HG03196 (cell line): ENCODE results near the gene NUFIP2.
"Not testable (repeated sequence)": the region's sequence is repeated elsewhere in the genome, so short reads cannot be mapped to it uniquely, and the experiment has no call there.

Source experiments
- ATAC-seq: cut with Tn5 transposase; IDR thresholded peaks from one replicate; pipeline ENCODE4 v1.9.1; 2021; ENCODE audit not compliant: unreplicated experiment

The NUFIP2 gene

DNA sequence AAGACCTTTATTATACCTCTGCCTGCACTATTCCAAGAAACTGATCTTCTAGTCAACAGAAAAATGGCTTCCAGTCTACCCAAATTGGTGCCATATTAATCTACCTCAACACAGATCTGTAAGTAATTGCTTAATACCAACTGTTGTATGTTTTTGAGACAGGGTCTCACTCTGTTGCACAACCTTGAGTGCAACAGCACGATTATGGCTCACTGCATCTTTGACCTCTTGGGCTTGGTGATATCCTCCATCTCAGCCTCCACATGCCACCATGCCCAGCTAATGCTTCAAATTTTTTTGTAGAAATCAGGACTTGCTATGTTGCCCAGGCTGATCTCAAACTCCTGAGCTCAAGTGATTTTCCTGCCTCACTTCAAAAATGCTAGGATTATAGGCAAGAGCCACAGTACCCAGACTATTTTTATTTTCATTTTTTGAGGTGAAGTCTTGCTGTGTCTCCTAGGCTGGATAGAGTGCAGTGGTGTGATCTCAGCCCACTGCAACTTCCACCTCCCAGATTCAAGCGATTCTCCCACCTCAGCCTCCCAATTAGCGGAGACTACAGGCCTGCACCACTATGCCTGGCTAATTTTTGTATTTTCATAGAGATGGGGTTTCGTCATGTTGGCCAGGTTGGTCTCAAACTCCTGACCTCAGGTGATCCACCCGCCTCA, 14.4 kb downstream of the NUFIP2 start:
- no peak for ATAC-seq

DNA sequence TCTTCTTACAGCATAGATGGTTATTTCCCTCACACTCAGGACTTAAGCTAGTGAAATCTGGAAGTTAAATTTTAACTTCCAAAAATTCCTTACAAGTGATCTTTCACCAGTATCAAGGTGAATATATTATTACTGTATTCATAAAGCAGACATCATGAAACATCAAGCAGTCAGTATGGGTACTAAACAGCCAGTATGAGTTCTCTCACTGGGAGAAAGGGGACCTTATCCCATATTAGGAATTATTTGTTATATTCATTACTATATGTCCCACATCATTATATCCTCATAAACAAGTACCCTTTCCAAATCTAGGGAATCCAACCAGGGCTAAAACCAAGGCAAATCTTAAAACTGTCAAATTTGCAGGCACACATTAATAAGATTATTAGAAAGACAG, 15.3 kb downstream of the NUFIP2 start:
- ATAC-seq, result no peak

DNA sequence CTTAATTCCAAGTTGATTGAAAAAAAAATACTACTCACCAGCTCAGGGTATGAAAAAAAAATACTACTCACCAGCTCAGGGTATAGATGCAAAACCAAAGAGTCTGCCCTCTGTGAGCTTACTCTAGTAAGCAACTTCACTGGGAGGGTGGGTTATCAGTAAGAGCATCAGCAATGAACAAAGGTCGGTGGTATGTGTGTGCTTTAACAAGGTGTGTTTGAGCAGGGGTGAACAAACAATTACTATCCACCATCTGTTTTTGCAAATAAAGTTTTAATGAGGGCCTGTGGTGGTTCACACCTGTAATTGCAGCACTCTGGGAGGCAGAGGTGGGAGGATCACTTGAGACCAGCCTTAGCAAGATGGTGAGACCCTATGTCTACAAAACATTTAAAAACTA, 20.0 kb downstream of the NUFIP2 start:
- no peak for ATAC-seq

DNA sequence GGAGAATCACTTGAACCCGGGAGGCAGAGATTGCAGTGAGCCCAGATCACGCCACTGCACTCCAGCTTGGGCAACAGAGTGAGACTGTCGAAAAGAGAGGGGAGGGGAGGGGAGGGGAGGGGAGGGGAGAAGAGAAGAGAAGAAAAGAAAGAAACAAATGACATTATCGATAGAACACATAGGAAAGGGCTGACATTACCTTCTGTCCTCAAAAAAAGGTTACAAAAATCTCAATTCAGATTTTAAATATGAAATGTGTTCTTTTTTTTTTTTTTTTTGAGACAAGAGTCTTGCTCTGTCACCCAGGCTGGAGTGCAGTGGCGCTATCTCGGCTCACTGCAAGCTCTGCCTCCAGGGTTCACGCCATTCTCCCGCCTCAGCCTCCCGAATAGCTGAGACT, 22.0 kb downstream of the NUFIP2 start:
- ATAC-seq, result not testable (repeated sequence)

DNA sequence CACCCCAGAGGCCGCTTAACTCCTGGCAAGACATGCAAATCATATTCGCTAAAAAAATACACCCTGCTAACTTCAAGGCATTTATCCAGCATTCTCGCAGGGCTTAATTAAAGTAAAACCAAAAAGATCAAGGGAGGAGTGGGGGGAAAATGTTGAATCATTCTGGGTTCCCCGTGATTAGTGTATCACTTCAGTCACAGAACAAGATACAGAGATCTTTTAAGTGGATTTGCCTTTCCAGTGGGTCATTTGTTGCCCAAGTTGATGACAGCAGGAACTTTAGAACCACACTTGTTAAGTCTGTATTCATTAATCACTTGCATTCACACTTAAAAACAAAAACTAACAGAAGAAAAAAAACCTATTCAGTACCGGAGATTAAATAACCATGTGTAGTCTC, 30.0 kb downstream of the NUFIP2 start:
- ATAC-seq, result no peak

DNA sequence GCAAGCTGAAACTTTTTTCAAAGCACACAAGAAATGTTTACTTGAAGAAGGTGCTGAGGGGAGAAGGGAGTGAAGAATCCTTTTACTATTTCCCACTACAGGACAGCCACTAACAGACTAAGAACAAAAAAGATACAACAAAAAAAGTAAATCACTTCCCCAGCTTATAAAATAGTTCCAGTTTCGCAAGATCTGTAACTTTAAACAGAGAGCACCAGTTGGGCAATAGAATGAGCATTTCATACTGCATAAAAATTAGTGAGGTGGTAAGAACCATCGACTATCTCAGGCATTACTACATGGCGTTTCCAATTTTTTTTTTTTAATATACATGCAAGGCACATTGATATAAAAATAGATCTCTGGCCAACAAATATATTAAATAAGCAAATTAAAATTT, 36.2 kb downstream of the NUFIP2 start:
- ATAC-seq, result no peak

DNA sequence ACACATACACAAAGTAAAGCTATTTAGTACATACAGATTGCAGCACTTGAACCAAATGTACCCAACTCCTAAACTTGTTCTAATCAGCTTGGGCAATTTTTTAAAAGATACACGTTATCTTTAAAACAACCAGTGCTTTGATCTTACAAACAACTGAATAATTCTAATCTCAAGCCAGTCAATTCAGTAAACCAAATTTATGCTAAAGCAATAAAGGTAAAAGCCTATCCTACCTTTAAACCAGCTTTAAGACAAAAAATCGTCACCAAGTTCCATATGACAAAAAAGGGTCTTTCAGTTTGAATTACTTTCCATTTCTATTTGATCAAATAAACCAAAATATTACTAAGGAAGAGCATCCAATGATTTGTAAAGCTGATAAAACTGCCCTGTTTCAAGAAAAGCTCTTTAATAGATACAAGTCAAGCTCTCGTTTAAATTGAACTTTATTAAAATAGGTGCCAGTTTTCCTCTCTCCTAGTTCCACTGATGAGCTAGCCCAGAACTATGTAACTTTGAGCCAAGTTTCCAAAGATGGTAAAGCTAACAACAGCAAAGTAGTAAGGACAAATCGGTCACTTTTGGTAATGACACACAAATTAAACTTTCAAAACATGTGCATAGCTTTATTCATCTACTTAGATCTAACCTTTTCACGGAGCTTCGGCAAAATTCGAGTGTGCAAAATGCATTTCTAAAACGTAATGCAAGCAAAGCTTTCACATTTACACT, 37.0 kb downstream of the NUFIP2 start:
- no peak for ATAC-seq

DNA sequence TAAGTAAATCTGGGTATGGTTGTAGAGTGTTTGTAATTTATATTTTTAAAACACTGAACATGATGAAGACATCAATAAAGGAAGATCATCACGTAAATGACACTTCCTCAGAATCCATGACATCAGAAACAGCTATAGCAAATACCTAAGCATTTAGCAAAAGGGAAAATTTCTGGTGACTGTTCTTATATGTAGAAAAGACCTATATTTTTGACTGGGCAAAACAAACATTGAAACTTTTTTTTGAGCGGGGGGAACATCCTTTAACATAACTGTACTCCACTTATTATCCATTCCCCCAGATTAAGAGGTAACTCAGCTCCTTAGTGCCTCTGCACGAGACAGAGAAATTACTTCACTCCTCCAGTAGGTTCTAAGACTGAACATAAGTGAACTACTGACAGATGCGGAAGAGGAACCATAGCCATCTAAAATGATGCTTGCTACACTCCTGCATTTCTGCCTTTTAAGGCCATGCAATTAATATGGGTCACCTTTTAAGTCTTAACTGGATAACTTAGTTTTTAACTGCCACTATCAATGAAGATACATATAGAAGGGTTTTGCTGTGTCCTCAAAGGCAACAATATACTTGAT, 37.9 kb downstream of the NUFIP2 start:
- ATAC-seq, result no peak

DNA sequence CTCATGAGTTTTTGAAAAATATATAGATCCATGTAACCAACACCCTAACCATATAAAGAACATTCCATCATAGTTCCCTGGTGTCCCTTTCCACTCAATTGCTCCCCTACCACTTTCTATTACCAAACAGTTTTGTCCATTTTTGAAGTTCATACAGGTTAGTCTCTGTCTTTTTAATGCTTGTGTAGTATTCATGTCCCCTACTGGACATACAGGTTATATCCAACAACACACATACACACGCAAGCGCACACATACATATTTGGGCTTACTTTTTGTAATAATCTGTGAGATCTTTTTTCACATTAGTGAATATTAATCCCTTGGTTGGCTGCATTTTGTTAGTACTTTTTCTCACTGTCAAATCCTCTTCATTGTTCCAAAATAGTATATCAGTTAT, 40.9 kb downstream of the NUFIP2 start:
- ATAC-seq, result no peak

DNA sequence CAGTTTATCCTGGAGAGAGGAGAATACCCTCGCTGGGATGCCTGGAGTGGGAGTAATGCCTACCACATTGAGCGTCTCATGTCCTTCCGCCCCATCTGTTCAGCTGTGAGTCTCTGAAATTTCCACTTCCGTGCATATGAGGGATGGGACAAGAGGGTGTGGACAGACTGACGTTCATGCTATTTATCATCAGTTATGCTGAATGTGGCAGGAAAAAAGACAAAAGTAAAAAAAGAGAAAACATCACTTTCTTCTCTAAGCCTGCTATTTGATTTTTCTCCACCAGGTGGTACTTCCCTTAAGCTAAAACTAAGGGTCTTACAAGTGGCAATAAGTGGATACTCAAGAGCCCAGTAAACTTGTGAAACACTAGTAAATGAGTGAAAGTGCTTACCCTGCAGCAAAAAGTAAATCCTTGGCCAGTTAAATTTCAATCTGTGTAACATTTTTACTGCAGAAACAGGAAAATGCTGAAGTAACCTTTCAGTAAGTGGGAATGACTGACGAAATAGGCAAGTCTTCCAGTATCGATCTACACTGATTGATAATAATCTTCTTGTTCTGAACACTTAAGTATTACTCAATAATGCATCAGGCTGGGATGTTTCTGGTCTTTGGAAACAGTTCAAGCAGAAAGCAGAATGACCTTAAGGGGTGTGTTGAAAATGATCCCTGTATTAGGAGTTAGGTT, 41.7 kb downstream of the NUFIP2 start:
- ATAC-seq, result no peak

DNA sequence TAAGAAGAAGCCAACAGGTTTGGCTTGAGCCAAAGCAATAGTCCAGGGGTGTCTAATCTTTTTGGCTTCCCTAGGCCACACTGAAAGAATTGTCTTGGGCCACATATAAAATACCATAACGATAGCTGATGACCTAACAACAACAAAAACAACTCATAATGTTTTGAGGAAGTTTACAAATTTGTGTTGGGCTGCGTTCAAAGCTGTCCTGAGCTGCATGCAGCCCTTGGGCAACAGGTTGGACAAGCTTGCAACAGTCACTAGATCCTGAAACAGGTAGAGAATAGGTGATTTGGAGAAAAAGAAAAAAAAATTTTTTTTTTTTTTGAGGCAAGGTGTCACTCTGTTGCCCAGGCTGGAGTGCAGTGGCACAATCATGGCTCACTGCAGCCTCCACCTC, 42.8 kb downstream of the NUFIP2 start:
- ATAC-seq, result no peak

DNA sequence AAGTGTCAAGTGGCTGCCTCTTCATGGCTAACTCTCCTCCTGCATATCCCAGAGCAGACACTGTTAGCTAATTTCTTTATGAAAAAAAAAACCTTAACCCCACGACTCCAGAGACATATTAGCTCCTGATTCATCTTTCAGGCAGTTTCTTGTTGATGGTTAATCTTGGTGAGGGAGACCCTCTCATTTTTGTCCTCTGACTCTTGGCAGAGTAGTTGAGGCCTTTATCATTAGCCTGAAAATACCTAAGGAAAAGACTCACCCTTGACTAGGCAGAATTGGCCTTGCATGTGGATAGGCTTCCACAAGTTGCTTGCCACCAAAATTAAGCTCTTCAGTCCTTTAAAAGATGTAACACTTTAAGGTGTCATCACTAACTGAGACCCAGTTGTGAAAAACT, 43.3 kb downstream of the NUFIP2 start:
- no peak for ATAC-seq

DNA sequence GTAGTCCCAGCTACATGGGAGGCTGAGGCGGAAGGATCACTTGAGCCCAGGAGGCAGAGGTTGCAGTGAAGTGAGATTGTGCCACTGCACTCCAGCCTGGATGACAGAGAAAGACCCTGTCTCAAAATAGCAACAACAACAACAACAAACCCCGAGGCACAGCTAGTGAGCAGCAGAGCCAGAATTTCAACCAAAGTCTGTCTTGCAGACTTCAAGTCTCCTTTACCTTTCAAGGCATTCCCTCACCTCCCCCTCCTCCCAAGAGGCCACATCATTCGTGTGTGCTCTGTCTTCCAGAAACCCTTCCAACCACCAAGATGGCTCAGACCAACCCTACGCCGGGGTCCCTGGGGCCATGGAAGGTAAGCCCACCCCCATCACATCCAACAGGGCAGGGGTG, 45.1 kb downstream of the NUFIP2 start:
- ATAC-seq, result no peak

DNA sequence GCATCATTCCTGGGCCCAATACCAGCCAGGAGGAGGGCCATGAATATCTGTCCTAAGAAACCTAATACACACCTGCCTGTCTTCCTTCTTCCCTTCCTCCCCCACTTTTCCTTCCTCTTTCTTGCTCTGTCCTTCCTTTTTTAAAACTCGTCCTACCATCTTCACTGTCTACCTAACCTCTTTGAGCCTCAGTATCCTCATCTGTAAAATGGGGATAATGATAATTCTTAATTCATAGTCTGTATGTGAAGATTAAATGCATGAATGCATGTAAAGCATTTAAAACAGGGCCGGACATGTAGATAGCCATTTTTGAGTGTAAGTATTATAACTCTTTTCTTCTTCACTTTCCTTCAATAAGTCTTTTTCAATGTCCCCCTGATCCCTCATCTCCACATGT, 46.7 kb downstream of the NUFIP2 start:
- ATAC-seq, result no peak

DNA sequence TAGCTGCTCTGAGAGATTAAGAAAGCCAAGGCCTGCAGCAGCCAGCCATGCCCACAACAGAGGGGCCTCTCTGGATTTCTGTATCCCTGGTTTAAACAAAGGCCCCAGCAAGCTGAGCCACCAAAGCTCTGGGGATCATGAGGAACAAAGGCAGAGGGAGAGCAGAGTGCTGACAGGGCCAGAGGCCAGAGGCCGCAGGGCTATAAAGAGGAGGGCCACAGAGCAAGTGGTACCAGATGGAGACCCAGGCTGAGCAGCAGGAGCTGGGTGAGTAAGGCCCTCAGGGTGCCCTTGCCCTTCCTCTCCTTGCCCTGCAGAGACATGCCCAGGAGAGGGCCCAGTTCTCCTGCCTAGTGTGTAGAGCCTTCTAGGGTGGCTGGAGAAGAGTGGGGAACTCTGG, 47.3 kb downstream of the NUFIP2 start, which contains the start of gene CRYBA1:
TSS of gene CRYBA1 (plus strand) at position 232 of the 400 bp plus-strand sequence. CDS start at position 237, 5 bp downstream.
- ATAC-seq, result no peak

DNA sequence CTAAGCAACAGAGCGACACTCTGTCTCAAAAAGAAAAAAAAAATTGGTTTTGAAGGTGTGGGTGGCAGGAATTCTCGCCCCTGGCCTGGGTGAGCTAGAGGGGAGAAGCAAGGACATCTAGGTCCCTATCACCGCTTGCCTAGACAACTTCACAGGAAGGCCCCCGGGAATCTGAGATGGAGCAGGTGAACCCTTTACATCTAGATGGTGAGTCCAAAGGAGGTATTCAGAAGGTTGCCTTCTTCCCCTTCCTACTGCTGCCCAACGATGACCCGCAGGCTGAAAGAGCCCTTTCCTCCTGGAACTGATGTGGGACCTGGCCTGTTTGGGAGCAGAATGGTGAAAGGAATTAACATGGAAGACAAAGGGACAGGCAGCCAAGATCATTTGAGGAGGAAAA, 48.5 kb downstream of the NUFIP2 start:
- no peak for ATAC-seq

DNA sequence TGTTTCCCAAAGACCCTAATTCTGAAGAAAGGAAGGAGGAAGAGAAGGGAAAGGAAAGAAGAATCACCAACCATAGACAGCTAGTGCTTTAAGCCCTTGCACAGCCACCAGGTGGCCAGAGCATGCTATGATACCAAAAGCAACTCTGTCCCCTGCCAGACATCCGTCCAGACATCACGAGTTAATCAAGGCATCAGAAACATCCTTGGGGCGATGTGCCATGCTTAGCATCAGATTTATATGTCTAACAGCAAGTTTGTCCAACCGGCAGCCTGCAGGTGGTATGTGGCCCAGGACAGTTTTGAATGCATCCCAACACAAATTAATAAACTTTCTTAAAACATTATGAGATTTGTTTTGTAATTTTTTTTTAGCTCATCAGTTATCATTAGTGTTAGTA, 50.2 kb downstream of the NUFIP2 start:
- ATAC-seq, result no peak

DNA sequence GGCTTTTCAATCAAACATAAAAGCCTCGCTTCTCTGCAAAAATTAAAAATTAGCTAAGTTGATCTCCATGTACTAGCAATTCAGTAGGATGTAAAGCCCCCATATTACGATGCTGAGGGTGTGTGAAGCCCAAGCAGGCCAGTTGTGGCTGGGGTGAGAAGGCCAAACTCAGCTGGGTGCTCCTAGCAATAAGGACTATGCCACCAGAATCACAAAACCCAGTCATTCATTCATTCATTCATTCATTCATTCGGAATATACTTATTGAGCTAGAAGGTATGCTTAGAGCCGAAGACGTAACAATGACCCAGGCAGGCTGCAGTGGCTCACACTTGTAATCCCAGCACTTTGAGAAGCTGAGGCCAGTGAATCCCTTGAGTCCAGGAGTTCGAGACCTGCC, 51.2 kb downstream of the NUFIP2 start:
- ATAC-seq, result no peak

DNA sequence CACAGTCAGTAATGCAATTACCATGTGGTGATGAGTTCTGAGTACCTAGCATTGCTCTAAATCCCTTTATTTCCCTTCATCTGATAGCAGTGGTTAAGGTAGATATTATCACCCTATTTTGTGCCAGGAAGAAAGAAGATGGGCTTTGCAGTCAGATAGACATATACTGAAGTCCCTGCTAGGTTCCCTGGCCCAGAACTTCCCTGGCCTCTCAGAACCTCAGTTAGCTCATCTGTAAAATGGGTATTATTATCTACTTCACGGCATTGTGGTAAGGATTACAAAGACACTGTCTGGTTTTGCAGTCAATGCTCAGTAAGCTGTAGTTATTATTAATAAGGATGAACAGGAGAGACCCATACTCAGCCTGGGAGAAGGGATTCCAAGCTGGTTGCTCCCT, 51.9 kb downstream of the NUFIP2 start:
- no peak for ATAC-seq

DNA sequence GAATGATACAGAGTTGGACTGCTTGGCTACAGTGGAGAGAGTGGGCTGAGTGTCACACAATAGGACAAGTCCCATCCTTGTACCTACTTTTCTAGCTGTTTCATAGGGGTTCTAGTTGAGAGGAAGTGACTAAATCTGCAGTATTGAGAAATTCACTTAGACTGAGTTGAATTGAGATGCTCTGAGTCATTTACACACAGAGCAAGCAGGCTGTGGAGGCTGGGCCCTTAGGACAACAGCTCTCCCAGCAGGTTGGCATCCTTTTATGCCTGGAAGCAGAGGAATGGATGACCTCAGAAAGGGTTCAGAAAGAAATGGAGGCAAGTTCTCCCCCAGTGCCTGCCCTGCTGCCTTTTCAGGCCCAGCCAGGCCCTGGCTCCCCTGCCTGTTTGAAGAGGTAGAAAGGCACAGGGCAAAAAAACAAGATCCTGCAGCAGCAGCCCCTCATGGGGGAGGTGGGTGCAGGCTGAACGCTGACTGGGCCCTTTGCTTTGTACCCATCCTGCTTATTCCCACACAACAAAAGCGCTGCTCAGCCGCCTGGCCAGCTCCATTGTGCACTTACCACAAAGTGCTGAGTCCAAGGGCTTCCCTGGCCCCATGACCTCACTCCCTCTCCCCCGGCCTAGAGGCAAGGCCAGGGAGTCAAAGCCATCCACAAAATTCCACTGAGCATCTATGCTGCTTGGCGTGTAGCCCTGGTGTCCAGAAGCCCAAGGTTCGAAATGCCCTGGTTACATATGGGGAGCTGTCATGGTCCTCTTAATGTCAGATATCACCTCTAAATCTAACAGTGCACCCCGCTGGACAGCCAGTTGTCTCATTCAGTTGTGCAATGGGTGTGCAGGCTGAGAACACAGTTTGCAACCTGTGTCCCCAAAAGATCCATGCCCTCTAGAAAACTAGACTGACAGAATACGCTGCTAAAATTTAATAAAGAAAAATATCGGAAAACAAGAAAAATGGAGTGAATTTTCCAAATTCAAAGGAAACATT, 52.7 kb downstream of the NUFIP2 start:
- no peak for ATAC-seq

DNA sequence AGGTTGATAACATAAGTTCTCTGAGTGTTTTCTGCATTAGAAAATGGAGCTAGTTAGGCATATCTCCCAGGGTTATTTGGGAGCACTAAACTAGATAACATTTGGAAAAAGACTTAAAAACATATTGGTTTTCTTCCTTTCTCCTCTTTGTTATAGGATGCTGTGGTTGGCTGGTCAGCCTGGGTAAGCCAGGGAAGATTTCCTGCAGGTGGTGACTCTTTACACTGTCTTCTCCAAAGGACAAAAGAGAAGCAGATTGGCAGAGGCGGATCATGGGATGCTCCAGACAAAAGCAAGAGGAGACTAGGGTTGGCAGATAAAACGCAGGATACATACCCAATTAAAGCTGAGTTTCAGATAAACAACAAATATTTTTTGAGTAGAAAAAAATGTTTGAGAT, 53.5 kb downstream of the NUFIP2 start:
- ATAC-seq, result no peak
